ENCODE data around the gene FAM222B.
"Not testable (repeated sequence)": the region's sequence is repeated elsewhere in the genome, so short reads cannot be mapped to it uniquely, and the experiment has no call there.

The FAM222B gene

GRCh38 chr17:28843816-28844148 lies 1.2 kb upstream of the FAM222B start:
- DNase-seq, result no peak

- DNase-seq, result no peak
Observed at GRCh38 chr17:28841901-28842281, 699 bp downstream of the FAM222B start.

GRCh38 chr17:28839221-28839620 lies 3.4 kb downstream of the FAM222B start:
- DNase-seq, result no peak

GRCh38 chr17:28836541-28836940 lies 6.0 kb downstream of the FAM222B start:
- not testable (repeated sequence) for DNase-seq

- no peak for DNase-seq
Observed at GRCh38 chr17:28834420-28834819, 8.2 kb downstream of the FAM222B start.

GRCh38 chr17:28828294-28829040 lies 14.1 kb downstream of the FAM222B start:
- no peak for DNase-seq

GRCh38 chr17:28827672-28828071 lies 14.9 kb downstream of the FAM222B start:
- no peak for DNase-seq

- no peak for DNase-seq
Observed at GRCh38 chr17:28819582-28819981, 23.0 kb downstream of the FAM222B start.

- DNase-seq, result peak in 1 of 51 donors; percentile 3
Observed at GRCh38 chr17:28818819-28819221, 23.8 kb downstream of the FAM222B start.

GRCh38 chr17:28816540-28816939 lies 26.1 kb downstream of the FAM222B start:
- no peak for DNase-seq

- no peak for DNase-seq
Observed at GRCh38 chr17:28812748-28813377, 29.7 kb downstream of the FAM222B start.

GRCh38 chr17:28812091-28812747 lies 30.4 kb downstream of the FAM222B start:
- peak; percentile 75 to 99 (median 96) for DNase-seq

GRCh38 chr17:28811651-28812090 lies 30.9 kb downstream of the FAM222B start:
- DNase-seq, result peak in 2 of 51 donors; percentile 34 to 38

GRCh38 chr17:28810437-28810836 lies 32.2 kb downstream of the FAM222B start:
- DNase-seq, result no peak

GRCh38 chr17:28807925-28808634 lies 34.5 kb downstream of the FAM222B start:
- peak in 5 of 51 donors; percentile 0 to 36 (median 3) for DNase-seq

GRCh38 chr17:28796062-28796461 lies 46.5 kb downstream of the FAM222B start:
- no peak for DNase-seq

- not testable (repeated sequence) for DNase-seq
Observed at GRCh38 chr17:28794846-28795441, 47.6 kb downstream of the FAM222B start.

GRCh38 chr17:28792877-28793661 lies 49.5 kb downstream of the FAM222B start:
- no peak for DNase-seq

GRCh38 chr17:28788100-28788499 lies 54.5 kb downstream of the FAM222B start:
- DNase-seq, result no peak

- DNase-seq, result no peak
Observed at GRCh38 chr17:28783161-28783560, 59.4 kb downstream of the FAM222B start.

- not testable (repeated sequence) for DNase-seq
Observed at GRCh38 chr17:28779601-28780000, 63.0 kb downstream of the FAM222B start.
